Raji (cell line): ENCODE results near the gene GUCY1A2.

ENCODE experiments used
- POLR2A ChIP-seq: IDR thresholded peaks from 2 replicates; pipeline ENCODE4 v1.6.1; 2011; ENCODE audit warnings: low read depth, low read length, control low read depth; ENCODE audit not compliant: insufficient read depth

The GUCY1A2 gene

DNA sequence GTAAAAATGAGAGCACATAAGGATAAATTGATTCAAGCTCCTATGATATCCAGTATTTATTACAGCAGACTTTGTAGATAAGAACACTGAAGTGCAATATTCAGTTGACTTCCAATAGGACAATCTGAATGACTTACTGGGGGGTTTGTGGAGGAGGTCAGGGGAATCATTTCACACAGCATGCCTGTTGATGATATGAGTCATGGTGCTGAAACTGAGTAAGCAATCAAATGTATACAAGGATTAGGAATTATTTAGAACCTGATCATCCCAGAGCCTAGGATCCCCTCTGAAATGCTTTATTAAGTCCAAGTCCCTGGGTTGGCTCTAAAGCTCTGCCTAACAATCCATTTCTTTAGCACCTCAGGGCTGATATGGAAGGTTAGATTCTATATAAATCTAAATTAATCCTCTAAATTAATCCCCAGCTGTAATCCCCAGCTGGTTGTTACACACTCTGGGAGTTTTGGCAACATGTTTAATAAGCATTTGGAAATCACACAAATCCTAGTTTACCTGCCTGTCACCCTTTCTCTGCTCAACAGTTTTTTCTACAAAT is 326.4 kb downstream of the GUCY1A2 start:
- no peak for TF ChIP-seq POLR2A

DNA sequence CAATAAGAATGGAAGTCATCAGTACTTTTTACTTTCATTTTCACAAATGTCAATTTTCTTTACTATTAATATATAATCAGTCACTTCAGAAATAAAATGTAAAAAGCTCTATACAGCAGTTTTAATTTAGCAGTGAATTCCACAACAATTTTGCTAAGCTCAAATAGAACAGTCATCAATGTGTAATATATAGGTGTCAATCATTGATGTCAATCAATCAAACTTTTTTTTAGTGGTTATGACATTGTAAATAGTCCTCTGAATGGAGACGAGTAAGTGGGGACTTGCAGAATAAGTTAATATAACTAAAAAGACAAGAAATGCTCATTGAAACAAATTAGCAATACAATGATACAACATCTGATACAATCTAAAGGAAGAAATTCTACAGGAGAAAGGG is 327.4 kb downstream of the GUCY1A2 start:
- TF ChIP-seq POLR2A, result no peak

DNA sequence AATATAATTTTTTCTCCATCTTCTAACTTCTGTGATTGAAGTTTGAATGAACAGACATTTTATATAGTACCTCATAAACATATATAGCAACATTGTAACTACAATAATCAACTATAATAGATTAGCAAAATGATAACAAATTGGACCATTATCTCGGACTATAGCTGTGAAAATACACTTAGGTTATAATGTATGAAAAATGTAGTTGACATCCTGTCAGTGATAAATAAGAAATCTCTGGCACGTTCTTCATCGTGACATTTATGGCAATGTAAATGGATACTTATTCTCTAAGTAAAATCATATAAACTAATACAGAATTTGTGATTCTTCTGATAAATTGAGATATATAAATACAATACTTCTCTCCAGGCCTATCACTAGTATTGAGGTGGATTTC is 333.3 kb downstream of the GUCY1A2 start:
- TF ChIP-seq POLR2A, result no peak

DNA sequence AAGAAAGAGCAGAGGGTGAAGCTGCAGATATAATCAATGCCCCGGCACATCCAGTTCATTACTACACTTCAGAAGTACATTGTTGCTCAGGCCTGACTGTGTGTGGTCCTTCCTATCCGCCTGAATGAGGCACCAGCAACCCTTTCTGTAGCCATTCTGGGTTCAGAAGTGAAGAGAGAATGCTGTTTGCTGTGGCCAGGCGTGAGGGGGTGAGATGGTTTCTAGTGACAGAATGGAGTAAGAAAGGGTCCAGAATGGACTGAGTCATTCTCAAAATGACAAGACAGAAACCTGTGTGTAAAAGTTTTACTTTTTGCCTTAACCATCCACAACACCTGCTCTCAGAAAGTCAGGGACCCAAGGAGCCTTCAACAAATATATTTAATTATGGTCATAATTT is 334.8 kb downstream of the GUCY1A2 start:
- no peak for TF ChIP-seq POLR2A

DNA sequence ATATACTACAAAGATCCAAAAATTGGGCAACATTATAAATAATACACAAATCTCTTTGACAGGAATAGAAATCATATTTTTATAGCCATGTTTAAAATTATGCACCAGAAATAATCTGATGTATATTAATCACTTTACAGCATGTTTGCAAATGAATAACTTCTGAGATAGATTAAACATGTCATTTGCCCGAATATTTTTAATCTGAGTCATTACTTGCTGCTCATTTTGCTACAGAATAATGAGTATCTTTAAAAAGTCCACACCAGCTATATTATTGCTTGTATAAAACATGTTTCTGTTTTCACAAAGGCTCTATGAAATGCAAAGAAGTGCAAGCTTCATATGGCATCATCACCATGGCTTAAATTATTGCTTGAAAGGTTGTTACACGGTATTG is 336.8 kb downstream of the GUCY1A2 start:
- TF ChIP-seq POLR2A, result no peak

DNA sequence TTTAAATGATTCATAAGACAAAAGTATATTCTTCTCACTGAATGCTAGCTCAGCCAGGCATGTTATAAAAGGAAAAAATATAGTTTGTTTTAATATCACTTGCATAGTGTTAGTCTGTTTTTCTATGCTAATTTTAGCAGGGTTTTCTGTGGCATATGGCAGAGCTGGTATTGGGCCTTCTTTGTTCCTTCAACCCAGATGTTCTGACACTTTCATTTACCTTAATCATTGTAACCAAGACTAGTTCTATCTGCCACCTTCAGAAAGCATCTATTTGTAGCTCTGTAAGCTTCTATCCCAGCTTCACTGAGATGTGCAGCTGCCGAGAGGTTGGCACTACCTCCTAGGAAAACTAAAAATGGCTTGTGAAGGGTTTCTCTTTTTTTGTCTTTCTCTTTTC is 338.7 kb downstream of the GUCY1A2 start:
- no peak for TF ChIP-seq POLR2A

DNA sequence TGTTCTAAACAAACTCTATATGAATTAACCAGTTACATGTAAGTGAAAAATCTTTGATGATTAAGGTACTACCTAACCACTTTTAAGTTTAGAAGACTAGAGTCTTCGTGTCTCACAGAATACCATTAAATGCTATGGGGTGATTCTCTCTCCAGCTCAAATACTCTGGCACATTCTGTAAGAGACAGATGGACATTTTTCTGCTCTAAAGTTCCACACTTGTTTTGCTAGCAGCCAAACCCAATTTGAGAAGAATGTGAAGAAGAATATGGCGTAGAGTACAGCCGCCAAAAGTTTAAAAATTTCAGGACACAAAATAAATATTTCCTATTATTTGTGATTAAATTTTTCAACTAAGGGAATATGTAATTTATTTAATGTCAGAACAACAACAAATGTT is 339.1 kb downstream of the GUCY1A2 start:
- no peak for TF ChIP-seq POLR2A

DNA sequence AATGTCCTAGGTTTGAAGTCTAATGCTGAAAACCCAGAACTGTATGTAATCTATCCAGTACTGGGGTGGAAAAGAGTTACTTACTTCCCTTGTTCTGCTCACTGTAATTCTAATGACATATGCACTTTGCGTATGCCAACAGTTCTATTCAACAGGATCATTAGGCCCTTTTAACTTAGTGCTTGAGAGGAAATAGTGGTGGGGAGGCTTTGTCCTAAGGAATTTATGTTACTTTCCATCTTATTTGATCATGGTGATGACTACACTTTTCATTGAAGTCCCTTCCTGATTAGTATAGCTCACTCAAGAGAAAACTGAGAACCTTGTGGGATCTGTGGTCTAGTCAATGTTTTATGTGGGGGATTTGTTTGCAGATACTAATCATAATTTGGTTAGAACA is 348.2 kb downstream of the GUCY1A2 start:
- TF ChIP-seq POLR2A, result no peak

DNA sequence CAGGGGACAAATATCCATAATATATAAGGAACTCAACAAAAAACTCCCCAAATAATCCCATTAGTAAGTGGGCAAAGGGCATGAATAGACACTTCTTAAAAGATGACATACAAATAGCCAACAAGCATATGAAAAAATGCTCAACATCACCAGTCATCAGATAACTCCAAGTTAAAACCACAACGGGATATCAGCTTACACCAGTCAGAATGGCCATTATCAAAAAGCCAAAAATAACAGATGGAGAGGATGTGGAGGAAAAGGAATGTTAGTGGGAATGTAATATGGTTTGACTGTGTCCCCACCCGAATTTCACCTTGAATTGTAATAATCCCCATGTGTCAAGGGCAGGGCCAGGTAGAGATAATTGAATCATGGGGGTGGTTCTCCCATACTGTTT is 350.1 kb downstream of the GUCY1A2 start:
- no peak for TF ChIP-seq POLR2A

DNA sequence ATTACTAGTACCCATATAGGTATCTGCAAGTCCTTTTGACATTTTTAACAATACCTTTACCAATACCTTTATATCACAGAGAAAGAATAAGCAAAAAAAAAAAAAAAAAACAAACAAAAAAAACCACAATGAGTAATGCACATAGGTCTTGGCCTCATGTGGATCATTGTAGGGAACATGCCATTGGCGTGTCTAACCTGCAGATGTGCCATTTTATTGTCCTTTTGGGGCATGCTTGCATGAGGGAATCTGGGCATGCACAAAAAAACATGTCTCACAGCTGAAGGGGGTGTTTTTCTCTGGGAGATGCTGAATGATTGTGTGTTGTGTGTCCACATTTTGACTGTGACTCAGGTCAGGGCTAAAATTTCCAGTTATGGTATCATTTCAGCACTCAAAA is 361.6 kb downstream of the GUCY1A2 start:
- TF ChIP-seq POLR2A, result no peak

DNA sequence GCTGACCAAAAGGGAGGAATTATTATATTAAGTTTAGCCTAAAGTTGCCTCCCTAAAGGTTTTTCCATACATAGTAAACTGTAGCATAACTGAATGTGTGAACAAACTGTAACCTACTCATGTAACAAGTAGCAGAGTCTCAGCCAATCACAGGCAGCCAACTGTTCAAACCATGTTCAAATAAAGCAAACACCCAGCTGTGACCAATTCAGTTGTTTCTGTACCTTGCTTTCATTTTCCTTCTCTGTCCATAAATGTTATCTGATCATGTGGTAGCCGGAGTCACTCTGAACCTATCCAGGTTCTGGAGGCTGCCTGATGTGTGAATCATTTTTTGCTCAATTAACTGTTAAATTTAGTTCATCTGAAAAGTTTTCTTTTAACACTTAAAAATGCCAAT is 373.5 kb downstream of the GUCY1A2 start:
- TF ChIP-seq POLR2A, result no peak

DNA sequence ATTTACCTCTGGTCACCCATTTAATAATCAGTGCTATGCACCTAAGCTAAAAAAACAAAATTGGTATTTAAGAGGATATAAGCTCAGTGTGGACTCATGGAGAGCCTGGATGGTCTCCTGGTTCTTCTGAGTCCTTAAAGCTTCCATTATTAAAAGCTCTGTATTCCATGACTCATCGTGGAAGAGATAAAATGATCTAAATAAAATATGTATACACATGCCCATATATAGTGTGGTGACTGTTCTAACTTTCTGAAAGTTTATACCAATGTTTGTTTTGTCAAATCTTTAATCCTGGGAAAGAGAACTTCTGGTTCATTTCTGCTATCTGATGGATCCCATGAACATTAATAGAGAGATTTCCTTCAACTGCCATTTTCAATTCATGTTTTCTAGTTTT is 375.9 kb downstream of the GUCY1A2 start:
- no peak for TF ChIP-seq POLR2A

DNA sequence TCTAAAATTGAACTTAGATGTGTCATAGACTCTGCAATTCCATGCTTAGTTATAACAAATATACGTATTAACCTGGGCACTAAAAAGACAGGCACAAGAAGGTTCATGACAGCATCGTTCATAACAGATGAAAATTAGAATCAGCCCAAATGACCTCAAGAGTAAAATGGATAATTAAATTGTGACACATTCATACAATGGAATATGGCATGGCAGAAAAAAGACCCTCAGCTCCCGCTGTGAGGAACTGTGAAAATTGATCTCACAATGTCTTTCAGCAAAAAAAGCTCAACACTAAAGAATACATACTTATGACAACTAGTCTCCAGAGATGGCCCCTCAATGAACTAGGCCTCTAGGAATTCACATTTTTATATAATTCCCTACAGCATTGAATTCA is 386.0 kb downstream of the GUCY1A2 start:
- TF ChIP-seq POLR2A, result no peak

DNA sequence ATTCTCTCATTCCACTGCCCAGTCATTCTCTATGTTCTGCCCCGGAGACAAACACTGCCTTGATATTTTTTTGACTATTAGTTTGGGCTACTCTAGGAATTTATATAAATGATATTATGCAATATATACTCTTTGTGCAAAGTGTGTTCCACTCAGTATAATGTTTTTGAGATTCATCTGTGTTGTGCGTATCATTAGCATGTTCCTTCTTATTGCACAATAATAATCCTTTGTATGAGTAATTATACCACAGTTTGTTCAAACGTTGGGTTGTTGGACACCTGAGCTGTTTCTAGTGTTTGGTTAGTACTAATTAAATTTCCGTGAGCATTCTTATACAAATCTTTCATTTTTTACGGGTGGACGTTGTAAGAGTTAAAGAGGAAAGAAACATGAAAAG is 390.6 kb downstream of the GUCY1A2 start:
- TF ChIP-seq POLR2A, result no peak

DNA sequence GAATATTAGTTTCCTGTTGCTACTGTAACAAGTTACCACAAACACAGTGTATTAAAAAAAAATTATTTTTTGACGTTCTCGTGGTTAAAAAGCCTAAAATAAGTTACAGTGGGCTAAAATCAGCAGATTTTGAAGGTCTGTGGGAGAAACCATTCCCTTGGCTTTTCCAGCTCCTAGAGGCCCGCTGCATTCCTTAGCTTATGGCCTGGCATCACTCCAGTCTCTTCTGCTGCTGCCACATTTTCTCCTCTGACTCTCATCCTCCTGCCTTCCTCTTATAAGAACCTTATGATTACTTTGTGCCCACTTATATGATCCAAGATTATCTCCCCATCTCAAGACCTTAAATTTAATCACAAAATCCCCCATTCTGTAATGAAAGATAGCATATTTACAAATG is 392.7 kb downstream of the GUCY1A2 start:
- TF ChIP-seq POLR2A, result no peak

DNA sequence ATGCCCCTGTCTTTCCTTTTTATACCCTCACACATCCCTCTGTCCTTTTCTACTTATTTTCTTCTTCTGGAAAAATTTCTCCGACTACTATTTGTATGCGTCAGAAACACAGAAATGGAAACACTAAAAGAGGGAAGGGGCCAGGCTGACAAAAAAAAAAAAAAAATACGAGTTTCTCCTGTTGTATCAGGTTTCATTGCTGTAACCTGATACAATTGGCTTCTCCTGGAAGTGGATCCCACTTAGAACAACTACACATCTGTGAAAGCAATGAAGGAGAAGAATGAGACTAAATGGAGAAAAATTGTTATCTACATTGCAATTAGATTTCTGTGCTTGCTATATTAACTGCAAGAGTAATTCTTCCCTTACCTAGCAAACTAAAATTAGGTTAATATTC is 393.9 kb downstream of the GUCY1A2 start:
- TF ChIP-seq POLR2A, result no peak
